Activated gamma-delta T cell treated with Interleukin-2 at 50 U/mL for 16 hours (primary cell): ENCODE results near the gene TMPRSS3.

ENCODE experiments used
- DNase-seq: peaks from one replicate; pipeline ENCODE4 v3.0.0-alpha.2; 2020

The TMPRSS3 gene

DNA sequence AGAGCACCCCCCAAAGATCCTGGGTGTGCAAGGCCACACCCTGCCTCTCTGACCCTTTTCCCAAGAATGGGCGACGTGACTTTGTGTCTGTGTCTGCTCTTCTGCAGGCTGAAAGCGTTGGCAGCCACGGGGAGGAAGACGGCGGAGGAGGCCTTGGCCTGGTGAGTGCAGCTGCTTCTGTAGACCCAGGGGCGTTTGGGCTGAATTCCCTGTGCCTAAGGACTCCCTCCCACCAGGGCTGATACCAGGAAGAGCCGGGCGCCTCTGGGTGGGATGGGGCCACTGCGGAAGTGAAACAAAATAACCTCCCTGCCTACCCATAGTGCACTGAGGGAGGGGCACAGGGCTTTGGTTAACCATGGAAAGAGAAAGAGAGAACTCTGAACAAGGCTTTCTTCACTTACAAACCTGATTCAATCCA, 10.4 kb upstream of the TMPRSS3 start:
- peak; percentile 37 for DNase-seq

DNA sequence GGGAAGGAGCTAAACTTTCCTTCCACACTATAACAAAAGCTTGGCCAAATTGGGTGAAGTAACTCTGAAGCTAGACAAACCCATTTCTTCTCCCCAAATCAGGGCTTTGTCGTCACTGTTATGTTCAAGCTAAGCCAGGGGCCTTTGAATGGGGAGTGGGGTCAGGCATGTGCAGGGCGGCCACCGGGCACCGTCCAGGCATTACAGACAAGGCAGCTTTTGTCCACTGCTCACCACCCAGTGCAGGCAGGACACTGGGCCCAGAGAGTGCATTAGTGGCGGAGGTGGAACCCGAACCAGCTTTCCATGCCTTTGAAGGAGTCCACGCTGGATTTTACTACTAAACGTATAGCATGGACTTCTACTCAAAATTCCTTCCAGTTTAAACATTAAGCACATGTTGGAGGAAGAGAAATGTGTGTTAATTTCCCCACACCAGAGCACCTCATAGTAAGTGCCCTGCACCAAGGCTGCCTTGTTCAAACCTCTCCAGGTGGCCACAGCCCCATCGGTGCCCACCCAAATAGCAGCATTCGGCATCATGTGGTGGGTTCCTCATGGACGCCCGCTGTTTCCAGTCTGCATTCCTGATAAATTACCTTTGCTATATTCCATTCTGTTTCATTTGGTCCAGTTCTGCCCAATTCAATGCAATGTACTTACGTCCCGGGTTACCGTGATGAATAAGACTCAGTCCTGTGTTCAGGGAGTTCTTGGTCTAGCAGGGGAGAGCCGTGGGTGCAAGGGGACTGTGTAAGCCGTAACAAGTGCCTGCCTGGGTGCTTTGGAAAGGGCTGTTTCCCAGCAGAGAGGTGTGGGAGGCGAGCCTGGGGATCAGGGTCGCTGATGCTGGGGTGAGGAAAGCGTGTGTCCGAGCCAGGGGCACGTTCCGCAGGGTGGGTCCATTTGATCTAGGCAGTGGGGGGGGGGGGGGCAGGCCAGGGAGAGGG, 9.5 kb upstream of the TMPRSS3 start:
- no peak for DNase-seq

DNA sequence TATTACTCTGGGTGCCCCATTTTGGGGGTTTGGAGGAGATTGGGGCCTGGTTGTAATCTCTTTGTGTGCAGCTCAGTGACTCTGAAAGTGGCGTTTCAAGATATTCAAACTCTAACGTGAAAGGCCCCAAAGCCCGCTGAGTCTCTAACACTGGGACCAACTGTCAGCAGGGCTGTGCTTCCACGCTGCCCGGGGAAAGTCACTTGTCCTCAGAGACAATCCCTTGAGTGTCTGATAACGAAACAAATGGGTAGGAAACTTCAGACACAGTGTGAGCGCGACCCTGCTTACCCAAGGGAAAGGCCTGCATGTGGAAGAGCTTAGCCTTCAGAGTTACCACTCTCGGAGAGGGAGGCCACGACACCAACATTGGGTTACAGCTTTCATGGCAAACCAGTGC, 8.7 kb upstream of the TMPRSS3 start:
- no peak for DNase-seq

DNA sequence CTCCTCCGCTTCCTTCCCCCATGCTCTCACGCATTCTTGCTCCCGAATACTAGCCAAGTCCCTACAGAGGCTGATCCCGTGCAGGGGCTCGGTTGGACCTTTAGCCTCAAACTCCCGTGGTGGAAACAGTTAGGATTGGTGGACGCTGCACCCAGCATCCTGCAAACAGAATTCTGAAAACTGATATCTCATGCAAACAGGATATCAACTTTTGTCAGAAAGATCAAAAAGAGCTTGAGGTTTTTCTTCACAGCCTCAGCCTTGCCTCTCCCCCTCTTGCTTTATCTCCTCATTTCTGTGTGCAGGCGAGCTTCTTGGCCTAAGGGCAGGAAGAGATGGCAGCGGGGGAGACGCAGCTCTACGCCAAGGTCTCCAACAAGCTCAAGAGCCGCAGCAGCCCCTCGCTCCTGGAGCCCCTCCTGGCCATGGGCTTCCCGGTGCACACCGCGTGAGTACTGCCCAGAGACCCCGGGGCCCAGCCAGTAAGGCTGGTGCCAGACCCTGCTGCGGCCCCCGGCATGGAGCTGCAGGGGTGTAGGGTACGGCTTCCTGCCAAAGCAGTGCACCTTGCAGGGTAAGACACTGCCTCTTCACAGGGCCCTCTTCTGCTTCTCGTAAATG, 7.9 kb upstream of the TMPRSS3 start, which contains the start of gene UBASH3A:
Gene UBASH3A, plus strand, starts transcription at position 292 of the 621 bp plus-strand sequence. Its CDS starts 44 bp downstream, at position 336.
- DNase-seq = peak; percentile 54

DNA sequence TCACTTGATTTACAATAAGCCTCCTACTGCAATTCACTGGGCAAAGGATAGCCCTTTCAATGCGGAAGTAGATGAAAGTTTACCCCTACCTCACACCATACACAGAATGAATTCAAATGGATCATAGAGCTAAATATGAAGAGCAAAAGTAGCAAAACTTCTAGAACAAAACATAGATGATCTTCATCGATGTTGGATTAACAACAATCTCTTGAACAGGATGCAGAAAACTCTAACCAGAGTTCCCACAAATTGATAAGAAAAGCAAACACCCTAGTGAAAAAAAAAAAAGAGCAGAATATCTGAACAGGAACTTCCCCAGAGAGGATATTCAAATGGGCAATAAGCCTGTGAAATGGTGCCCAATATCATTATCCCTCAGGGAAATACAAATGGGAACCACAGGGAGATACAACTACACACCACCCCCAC, 6.0 kb upstream of the TMPRSS3 start:
- no peak for DNase-seq

DNA sequence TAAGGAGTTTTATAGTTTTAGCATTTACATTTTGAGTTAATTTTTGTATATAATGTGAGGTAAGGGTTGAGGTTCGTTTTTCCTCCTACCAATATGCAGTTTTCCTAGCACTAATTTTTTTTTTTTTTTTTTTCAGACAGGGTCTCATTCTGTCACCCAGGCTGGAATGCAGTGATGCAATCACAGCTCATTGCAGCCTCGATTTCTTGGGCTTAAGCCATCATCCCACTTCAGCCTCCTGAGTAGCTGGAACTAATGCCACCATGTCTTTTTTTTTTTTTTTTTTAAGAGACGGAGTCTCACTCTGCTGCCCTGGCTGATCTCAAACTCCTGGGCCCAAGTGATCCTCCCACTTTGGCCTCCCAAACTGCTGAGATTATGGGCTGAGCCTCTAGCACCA, 5.3 kb upstream of the TMPRSS3 start:
- DNase-seq = no peak

DNA sequence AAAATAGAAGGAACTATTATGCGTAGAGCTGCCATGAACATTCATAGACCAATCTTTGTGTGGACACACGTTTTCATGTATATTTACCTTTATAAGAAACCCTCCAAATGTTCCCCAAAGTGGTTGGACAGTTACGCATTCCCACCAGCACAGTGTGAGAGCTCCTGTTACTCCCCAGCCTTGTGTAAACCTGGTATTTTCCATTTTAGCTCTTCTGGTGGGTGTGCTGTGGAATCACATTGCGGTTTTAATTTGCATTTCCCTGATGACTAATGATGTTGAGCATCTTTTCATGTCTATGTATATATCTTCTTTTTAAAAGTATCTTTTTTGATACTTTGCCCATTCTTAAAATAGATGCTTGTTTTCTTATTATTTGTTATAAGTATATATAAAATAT, 4.7 kb upstream of the TMPRSS3 start:
- no peak for DNase-seq

DNA sequence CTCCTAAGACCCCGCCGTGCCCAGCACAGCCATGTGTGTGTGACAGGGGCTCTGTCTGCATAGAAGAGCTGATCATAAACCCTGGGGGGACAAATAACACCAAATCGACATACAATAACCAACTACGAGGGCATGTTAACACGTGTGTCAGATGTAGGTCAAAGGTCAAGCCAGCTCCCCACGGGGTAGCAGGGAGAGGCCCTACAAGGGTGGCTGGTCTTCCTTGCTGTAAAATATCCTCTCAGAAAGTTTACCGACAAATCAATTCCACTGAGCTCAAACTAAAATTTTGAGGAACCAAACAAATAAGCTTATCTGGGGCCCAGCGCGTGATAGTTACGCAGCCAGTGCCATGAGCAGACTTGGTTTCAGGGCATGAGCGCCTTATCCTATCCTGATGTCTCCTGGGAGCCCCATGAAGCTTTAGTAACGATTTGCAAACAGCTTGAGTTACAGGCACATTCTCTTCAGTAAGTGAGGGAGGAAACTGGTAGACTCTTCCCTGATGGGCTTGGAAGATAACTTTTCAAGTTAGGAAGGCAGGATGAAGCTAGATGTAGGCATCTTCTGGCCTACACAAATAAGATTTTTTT, 2.7 kb upstream of the TMPRSS3 start:
- no peak for DNase-seq

DNA sequence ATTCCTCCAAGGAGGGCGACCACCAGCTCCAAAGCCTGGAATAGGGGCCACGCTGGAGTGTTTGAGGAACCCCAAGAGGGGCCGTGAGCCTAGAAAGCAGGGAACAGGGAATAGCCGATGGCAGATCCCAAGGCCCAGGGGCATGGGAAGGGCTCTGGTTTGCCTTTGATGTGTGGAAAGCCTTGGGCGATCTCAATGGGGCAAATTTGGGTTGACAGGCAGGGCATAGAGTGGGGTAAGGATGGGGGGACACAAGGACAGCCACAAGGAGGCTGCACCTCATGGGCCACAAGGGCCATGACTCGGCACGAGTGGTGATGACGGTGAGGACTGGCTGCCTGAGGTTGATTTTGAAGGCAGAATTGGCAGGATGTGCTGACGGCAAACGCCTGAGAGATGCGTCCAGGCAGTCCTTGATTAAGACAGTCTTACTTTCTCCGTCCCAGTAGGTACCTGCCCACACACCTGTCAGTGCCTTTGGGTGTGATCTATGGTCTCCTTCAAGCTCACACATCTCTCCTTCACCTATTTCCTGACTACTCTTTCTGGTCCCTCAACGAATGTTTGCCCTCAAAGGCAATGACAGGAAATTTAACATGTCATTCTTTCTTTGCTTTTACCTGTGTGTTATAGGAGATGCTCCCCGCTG, 2.0 kb upstream of the TMPRSS3 start:
- no peak for DNase-seq

DNA sequence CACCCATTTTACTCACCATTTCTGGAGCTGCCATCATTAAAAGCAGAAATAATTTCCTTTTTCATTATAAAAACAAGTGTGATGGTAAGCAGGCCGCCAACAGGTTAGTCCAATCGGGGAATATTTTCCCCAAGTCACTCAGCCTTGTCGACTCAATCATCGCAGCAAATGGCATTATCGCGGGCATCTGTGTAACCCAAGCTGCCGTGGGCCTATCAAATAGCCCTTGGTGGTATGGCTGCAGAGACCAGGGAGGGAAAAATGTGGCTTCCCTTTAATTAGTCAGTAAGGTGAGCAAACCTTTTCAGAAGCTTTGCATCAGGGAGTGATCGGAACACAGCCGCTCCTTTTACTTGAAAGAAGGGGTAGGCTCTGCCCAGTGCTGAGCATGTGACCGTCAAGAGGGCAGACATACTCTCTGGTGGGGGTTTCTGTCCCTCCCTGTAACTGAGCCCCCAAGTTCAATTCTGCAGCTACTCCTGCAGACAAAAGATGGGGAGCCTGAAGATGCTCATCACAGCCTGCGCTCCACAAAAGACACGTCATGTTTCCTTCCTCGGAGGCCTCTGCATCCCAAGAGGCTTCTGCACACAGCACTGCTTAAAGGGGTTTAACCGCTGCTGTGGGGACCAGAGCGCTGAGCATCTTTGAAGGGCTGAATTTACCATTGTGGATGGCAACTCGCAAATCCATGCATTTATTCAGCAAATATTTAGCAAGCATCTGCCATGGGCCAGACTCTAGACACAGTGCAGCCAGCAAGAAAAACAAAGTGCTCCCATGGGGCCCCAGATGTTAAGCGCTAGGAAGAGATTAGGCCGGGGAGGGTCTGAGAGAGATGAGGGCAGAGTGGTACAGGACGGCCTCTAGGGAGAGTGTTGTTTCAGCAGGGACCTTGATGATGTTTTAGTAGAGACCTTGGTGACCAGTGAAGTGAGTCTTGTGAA, 1.2 kb upstream of the TMPRSS3 start:
- no peak for DNase-seq

DNA sequence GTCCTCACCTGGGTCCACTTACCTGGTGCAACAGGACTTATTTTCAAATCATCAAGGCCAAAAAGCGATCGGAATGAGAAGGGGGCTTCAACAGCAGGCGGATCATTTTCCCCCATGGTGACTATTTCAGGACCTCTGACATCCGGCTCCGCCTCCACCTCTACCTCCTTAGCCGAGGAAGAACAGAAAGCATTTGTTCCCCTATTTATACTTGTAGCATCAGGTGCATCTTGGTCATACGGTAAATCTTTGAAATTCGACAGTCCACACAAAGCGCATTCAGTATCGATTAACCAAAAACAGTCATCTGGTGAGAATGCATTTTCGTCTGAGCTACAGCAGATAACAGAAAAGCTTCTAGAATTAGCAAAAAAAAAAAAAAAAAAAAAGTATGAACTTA, 550 bp downstream of the TMPRSS3 start:
- no peak for DNase-seq

DNA sequence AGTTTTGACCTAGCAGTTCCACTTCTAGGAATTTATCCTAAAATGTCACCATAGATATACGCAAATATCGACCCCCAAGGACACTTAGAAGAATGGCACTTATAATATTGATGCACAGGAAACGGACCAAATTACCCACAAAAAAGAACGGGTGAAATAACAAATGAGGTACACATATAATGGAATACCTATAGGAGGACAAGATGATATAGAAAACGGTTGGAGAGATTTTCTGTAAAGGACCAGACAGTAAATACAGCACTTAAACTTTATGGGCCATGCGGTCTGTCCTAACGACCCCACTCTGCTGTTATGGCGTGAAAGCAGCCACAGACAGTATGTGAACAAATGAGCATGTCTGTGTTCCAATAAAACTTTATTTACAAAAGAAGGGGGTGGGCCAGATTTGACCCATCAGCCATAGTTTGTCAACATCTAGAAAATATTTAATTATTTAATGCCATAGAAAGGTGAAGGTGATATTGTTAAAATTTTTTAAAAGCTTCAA, 2.4 kb downstream of the TMPRSS3 start:
- no peak for DNase-seq

DNA sequence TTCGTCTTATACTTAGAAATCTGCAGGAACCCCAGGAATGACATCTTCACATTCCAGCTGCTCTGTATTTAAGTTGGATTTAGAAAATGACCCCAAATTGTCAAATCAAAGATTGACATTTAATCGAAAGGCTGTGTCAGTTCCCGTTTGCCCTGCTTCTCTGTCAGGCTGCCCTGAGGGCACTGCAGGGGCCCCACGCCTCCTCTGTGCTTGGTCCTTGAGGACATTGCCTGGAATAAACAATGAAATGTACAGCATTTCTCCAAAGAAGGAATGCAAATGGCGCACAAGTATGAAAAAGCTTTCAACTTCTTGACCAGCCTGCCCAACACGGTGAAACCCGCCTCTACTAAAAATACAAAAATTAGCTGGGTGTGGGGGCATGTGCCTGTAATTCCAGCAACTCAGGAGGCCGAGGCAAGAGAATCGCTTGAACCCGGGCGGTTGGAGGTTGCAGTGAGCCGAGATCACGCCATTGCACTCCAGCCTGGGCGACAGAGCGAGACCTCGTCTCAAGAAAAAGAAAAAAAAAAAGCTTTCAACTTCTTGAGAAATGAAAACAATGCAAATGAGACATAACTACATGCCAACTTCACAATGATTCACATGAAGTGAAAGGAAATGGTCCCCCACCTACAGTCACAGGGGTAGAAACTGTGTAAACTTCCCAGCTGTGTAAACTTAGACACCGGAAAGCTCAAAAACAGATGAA, 3.0 kb downstream of the TMPRSS3 start:
- no peak for DNase-seq

DNA sequence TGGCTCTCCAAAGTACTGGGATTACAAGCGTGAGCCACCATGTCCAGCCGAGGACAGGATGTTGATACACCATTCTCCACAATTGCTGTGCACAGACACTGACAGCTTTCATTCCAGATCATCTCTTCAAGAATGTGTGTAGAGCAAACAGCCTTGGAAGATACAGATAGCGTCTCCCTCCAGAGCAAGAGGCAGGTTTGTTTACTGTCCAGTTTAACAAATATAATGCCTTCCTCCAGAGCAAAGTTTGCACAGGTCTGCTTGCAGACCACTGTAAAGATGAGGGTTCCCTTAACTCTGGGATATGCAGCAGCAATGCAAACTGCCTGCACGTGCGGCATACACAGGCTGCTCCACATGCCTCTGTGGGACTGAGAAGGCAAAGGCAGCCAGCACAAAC, 4.6 kb downstream of the TMPRSS3 start:
- DNase-seq = no peak

DNA sequence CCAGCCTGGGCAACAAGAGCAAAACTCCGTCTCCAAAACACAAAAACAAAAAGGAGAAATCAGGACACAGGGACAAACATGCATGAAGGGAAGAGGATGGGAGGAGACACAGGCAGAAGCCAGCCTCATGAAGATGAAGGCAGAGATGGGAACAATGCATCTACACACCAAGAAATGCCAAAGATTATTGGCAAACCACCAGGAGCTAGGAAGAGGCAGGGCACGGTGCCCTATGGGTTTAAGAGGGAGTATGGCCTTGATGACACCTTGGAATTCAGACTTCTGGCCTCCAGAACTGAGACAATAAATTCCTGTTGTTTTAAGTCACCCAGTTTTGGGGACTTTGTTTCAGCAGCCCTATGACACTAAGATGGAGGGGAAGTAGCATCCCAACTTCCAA, 5.2 kb downstream of the TMPRSS3 start:
- no peak for DNase-seq

DNA sequence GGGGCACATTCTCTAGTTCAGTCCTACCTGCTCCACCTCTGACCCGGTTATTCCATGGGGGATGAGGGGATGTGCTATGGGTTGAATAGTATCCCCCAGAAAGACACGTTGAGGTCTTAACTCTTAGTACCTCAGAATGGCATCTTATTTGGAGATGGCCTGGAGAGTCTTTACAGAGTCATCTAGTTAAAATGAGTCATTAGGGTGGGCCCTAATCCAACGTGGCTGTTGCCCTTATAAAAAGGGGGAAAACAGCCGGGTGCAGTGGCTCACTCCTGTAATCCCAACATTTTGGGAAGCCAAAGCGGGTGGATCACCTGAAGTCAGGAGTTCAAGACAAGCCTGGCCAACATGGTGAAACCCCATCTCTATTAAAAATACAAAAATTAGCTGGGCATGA, 5.7 kb downstream of the TMPRSS3 start:
- DNase-seq = no peak

DNA sequence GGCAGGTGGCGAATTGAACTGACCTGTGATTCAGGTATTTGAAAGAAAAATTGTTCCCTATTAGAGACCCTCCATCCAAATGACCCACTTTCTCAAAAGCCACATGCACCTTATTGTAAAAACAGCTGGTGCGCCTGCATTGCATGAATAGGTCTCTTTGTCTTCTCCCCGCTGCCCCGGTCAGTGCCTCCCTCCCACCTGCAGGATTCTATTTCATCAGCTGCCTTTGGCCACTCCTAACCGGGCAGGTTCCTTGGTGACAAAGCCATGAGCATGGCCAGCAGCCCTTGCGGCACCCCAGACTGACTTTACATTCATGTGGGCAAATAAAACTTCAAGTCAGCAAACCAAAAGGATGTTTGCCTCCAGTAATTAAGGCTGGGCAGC, 6.4 kb downstream of the TMPRSS3 start:
- no peak for DNase-seq

DNA sequence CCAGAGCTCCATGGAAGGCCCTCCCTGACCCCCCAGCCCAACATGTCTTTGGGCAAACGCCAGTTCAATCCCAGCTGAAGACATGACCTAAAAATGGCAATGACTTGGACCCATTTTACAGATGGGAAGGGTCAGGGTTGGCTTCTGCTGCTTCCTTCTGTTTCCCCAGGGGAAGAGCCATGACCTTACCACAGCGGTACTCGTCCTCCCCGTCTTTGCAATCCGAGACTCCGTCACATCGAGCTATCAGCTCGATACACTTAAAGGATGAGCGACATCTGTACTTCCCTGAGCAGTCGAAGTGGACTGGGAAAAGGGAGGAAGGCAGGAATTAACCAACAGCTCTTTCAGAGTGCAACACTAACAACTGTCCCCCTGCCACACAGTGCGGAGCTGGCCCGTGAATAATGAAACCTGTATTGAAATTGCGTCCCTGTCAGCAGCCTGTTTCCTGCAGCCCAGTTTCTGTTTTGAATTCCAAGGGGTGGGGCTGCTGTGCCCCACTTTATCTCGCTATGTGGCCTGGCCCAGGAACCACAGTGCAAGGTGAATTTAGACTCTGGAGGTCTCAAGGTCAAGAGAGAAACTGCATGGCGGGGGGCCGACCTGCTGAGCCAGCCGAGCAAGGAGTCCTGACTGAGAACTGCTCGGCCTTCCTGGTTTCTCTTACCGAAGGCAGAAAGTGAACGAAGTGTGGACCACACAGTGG, 7.0 kb downstream of the TMPRSS3 start:
- DNase-seq = no peak

DNA sequence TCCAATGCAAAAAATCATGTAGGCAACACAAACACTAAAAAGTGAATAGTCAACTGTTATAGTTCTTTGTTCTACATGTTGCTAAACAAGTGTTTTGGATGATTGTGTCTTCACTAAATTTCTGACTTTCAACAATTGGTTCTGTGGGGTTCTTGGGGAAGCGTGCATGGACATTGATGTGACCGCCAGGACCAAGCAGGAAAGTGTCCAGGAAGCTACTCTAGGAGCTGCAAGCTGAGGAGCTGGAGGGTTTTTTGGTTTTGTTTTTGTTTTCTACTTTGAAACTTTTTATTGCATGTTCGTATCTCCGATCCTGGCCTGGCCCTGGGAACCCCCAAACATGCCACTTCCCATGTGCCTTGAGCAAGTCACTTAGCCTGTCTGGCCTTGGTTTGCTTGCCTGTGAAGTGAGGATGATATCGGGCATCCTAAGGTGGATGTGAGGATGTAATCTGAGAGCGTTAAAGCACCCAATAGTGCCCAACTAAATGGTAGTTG, 8.0 kb downstream of the TMPRSS3 start:
- DNase-seq = no peak

DNA sequence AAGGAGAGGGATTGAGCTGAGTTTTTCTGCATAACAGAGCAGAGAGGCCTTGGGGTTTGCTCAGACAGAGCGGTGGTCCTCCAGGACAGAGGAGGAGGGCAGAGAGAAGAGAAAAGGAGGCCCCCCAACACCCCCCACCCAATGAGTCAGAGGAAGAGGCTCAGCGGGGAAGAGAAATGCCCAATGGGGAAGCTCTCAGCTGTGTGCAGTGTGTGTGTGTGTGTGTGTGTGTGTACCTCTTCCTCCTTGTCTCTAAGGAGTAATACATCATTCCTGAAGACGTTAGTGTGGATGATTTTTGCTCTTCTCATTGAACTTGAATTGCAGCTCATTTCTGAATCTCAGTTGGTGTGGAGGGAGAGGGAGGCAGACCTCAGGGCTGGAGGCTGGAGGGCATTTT, 8.7 kb downstream of the TMPRSS3 start:
- DNase-seq = no peak
